ENCODE results near the gene KCNJ2. TPM values are rescaled to one million over a fixed set of nuclear protein-coding genes. Genes with fewer than 3 reads are reported as not detected.

The KCNJ2 gene
- total RNA-seq, 1 donor from 2014 or later: not detected

DNA sequence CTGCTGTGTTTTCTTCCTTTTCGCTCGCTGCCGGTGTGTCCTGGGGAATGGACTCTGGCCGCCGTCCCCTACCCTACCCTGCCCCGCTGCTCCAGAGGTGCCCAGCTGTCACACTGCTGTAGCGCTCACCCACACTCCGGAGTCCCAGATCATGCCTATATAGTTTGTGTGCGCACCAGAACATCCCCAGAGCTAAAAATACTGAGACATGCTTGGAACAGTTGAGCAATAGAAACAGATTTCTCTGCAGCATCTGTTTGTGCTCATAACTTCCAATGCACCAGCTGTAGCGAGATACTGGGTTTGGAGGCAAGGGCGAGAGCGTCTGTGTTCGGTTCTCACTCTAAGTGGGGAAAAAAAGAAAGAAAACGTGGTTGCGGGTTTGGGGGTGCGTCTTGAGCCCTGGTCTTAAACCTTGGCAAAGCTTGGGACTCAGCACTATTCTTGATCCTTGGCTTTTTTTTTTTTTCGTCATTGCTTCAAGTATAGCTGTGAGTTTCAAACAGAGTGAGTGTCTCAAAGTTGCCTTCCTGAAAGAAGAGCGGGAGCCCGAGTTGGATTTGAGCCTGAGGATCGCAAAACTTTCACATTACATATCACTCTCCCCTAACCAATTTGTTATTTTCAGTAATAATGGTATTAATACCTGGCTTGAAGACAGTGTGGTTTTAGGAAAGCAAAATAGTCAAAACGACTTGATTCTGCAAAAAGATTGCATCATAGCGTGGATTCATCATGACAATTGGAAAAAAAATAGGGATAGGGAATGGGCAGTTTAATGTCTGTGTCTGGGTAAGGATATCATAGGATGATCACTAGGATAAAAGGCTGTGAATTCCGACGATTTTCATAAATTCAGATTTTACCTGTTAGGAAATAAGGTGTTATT, 621 bp downstream of the KCNJ2 start:
- intact Hi-C loops (cut with micrococcal nuclease): loop anchor here (2.0 kb wide), 3 partner anchors 33 to 601 kb away; no protein-coding TSS in a partner anchor
- Mint-ChIP-seq H3K9me3 (no peaks in the 10 kb centered on the region), H3K4me1 (peaks cover 13% of the 10 kb centered on the region), H3K27me3 (peaks cover 61% of the 10 kb centered on the region), H3K27ac (no peak overlapping the region), H3K4me3 (peak overlapping the region; percentile 71), H3K36me3 (ENCODE audit: low read depth) (no peaks in the 10 kb centered on the region)
- DNase-seq: peak; percentile 26

DNA sequence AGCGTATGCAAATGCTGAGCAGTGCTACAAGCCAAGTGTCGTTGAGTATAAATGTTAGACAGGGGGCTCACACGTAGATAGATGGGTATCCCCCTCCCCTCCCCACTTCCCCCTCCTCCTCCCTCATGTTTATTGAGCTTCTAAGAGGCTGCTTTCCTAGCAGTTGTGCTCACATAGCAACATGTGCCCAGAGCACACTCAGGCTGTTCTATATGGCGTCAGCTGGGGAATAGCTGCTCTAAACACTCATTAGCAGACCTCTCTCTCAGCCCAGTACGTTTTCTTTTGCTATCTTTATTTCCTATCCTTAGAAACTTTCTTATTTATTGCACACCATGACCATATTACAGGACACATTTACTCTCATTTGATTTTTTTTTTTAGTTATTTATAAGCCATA, 1.8 kb downstream of the KCNJ2 start:
- Mint-ChIP-seq H3K4me3 (no peak overlapping the region), H3K27ac (no peak overlapping the region), H3K36me3 (ENCODE audit: low read depth) (no peaks in the 10 kb centered on the region), H3K27me3 (peaks cover 58% of the 10 kb centered on the region), H3K4me1 (peaks cover 13% of the 10 kb centered on the region), H3K9me3 (no peaks in the 10 kb centered on the region)
- DNase-seq: no peak
- intact Hi-C loops (cut with micrococcal nuclease): no loop called here

DNA sequence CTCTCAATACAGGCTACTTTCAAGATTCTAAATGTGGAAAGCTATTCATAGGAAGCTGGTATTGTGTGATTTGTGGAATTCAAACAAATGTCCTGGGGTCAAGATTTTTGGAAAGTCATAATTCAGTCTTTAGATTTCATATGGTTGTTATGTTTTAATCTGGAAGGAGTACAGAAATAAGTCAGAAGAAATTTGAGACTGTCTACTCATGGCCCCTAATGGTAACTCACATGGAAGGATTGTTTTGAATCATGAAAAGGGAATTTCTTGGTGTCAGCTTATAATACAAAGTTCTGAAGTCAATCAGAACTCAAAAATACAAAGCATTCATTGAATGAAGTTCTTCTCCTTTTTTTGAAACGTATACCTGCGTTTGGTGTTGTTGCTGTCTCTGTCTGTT, 3.1 kb downstream of the KCNJ2 start:
- H3K36me3 Mint-ChIP-seq (ENCODE audit: low read depth): no peaks in the 10 kb centered on the region
- intact Hi-C loops (cut with micrococcal nuclease): no loop called here
- H3K9me3 Mint-ChIP-seq: no peaks in the 10 kb centered on the region
- no peak overlapping the region for H3K4me3 Mint-ChIP-seq
- no peak overlapping the region for H3K27ac Mint-ChIP-seq
- no peak for DNase-seq
- H3K4me1 Mint-ChIP-seq: peaks cover 13% of the 10 kb centered on the region
- peaks cover 50% of the 10 kb centered on the region for H3K27me3 Mint-ChIP-seq

DNA sequence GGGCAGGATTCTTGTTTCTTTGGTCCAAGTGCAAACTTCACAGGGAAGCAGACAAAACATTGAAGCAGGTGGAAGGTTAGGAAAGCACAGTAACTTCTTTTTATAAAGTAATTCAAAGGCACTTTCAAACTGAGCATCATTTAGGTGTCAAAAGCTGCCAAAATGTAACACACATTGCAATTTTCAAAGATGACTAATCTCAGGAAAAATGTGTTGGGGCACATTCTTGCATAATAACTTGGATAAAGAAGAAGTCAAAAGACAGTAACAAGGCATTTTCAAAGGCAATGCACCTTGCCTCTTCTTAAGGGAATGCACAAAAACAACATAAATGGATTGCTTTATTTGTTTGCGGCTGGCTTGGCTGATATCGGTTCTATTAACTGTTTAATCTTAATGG, 3.6 kb downstream of the KCNJ2 start:
- no peaks in the 10 kb centered on the region for H3K9me3 Mint-ChIP-seq
- H3K4me1 Mint-ChIP-seq: peaks cover 13% of the 10 kb centered on the region

GRCh38 chr17:70173681-70174080, 4.3 kb downstream of the KCNJ2 start:
- intact Hi-C loops (cut with micrococcal nuclease): no loop called here
- H3K27ac Mint-ChIP-seq: no peak overlapping the region
- no peaks in the 10 kb centered on the region for H3K9me3 Mint-ChIP-seq
- no peak for DNase-seq
- peaks cover 7% of the 10 kb centered on the region for H3K4me1 Mint-ChIP-seq
- H3K36me3 Mint-ChIP-seq (ENCODE audit: low read depth): no peaks in the 10 kb centered on the region
- peaks cover 43% of the 10 kb centered on the region for H3K27me3 Mint-ChIP-seq
- no peak overlapping the region for H3K4me3 Mint-ChIP-seq

More for the DNA sequence above, 3.6 kb downstream of the KCNJ2 start:
- H3K4me3 Mint-ChIP-seq: no peak overlapping the region
- H3K36me3 Mint-ChIP-seq (ENCODE audit: low read depth): no peaks in the 10 kb centered on the region
- H3K27me3 Mint-ChIP-seq: peaks cover 47% of the 10 kb centered on the region
- no peak overlapping the region for H3K27ac Mint-ChIP-seq
- no peak for DNase-seq
- intact Hi-C loops (cut with micrococcal nuclease): no loop called here

DNA sequence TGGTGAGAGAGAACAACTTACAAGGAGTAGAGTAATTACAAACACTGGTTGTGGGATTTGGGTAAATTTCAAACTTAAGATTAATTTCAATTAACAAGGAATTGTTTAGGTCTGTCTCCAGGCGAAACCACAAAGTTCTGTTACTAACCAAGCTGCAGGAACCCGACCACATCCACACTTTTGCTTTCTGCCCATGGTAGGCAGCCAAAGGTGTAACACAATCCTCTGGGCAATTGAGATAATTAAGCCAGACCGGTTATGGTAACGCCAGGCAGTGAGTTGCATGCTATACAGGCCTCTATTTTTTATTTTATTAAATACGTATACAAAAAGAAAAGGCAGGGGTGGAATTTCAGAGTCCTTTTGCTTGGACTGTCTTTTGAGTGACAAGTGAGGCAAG, 12.0 kb downstream of the KCNJ2 start:
- Mint-ChIP-seq H3K27ac (no peak overlapping the region), H3K4me3 (no peak overlapping the region), H3K27me3 (peaks cover 6% of the 10 kb centered on the region), H3K4me1 (no peaks in the 10 kb centered on the region), H3K9me3 (no peaks in the 10 kb centered on the region), H3K36me3 (ENCODE audit: low read depth) (no peaks in the 10 kb centered on the region)
- DNase-seq: no peak
- intact Hi-C loops (cut with micrococcal nuclease): no loop called here

GRCh38 chr17:70181866-70182265, 12.5 kb downstream of the KCNJ2 start:
- DNase-seq: no peak
- Mint-ChIP-seq H3K36me3 (ENCODE audit: low read depth) (no peaks in the 10 kb centered on the region), H3K27me3 (peaks cover 6% of the 10 kb centered on the region), H3K27ac (no peak overlapping the region), H3K4me1 (no peaks in the 10 kb centered on the region), H3K4me3 (no peak overlapping the region), H3K9me3 (no peaks in the 10 kb centered on the region)
- intact Hi-C loops (cut with micrococcal nuclease): no loop called here

DNA sequence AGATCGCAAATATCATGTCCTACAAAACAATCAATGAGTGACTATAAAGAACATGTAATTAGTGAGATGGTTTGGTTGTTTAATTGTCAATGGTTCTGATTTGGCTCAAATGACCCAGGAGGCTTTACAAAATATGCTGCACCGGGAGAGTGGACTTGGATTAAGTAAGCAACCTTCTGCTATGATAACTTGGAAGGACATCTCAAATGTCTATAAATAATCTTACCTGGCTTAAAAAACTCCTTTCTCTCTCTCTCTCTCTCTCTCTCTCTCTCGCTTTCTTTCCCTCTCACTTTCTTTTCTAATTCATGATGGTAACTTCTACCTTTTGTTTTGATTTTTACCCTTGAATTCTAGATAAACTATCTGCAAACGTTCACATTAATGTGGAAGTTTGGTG, 14.2 kb downstream of the KCNJ2 start:
- intact Hi-C loops (cut with micrococcal nuclease): no loop called here
- H3K4me1 Mint-ChIP-seq: no peaks in the 10 kb centered on the region

DNA sequence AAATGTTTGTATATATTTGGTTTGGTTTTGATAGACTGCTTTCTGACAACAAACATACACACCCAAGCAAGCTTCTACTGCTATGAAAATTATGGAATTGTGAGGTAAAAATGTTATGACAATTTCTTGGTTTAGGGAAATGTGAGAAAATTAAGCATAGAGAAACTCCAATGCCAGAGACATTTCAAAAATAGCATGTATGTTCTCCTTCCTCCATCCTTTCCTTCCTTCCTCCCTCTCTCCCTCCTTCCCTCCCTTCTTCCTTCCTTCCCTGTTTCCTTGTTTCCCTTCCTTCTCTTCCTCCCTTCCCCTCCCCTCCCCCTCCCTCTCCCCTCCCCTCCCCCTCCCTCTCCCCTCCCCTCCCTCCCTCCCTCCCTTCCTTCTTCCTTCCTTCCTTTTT, 14.9 kb downstream of the KCNJ2 start:
- no peaks in the 10 kb centered on the region for H3K4me1 Mint-ChIP-seq
- intact Hi-C loops (cut with micrococcal nuclease): no loop called here
- H3K9me3 Mint-ChIP-seq: no peaks in the 10 kb centered on the region
- H3K36me3 Mint-ChIP-seq (ENCODE audit: low read depth): no peaks in the 10 kb centered on the region
- H3K27ac Mint-ChIP-seq: no peak overlapping the region
- H3K27me3 Mint-ChIP-seq: no peaks in the 10 kb centered on the region
- no peak for DNase-seq
- no peak overlapping the region for H3K4me3 Mint-ChIP-seq

More for the DNA sequence above, 14.2 kb downstream of the KCNJ2 start:
- H3K27ac Mint-ChIP-seq: no peak overlapping the region
- H3K27me3 Mint-ChIP-seq: no peaks in the 10 kb centered on the region
- DNase-seq: no peak
- no peak overlapping the region for H3K4me3 Mint-ChIP-seq
- H3K9me3 Mint-ChIP-seq: no peaks in the 10 kb centered on the region
- H3K36me3 Mint-ChIP-seq (ENCODE audit: low read depth): no peaks in the 10 kb centered on the region

GRCh38 chr17:70184770-70185169, 15.4 kb downstream of the KCNJ2 start:
- Mint-ChIP-seq H3K27ac (no peak overlapping the region), H3K9me3 (no peaks in the 10 kb centered on the region), H3K36me3 (ENCODE audit: low read depth) (no peaks in the 10 kb centered on the region), H3K4me1 (no peaks in the 10 kb centered on the region), H3K4me3 (no peak overlapping the region), H3K27me3 (no peaks in the 10 kb centered on the region)
- DNase-seq: no peak
- intact Hi-C loops (cut with micrococcal nuclease): no loop called here

- Mint-ChIP-seq H3K4me3 (no peak overlapping the region), H3K9me3 (no peaks in the 10 kb centered on the region), H3K27ac (no peak overlapping the region), H3K36me3 (ENCODE audit: low read depth) (no peaks in the 10 kb centered on the region), H3K27me3 (no peaks in the 10 kb centered on the region), H3K4me1 (no peaks in the 10 kb centered on the region)
- intact Hi-C loops (cut with micrococcal nuclease): no loop called here
- DNase-seq: no peak
These were observed 16.0 kb downstream of the KCNJ2 start for GRCh38 chr17:70185285-70185684.

DNA sequence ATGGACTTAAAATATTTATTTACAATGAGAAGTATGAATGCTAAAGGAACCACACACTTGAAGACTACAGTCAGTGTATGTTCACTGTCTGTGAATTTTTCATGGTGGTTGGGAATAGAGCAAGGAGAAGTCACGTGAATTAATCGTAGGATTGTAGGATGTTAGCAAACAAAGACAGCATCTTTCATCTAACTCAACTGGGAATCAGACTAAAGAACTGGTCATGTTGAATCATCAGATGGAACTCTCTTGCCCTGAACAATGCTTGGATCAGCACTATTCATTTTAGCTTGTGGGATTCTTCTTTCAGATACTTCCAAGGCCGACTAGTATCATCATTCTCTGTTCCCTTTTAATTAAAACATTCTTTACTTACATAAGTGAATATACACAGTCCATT, 18.1 kb downstream of the KCNJ2 start:
- intact Hi-C loops (cut with micrococcal nuclease): no loop called here
- H3K4me1 Mint-ChIP-seq: no peaks in the 10 kb centered on the region
- H3K36me3 Mint-ChIP-seq (ENCODE audit: low read depth): no peaks in the 10 kb centered on the region
- H3K9me3 Mint-ChIP-seq: no peaks in the 10 kb centered on the region
- no peak for DNase-seq
- H3K27me3 Mint-ChIP-seq: no peaks in the 10 kb centered on the region
- no peak overlapping the region for H3K27ac Mint-ChIP-seq
- no peak overlapping the region for H3K4me3 Mint-ChIP-seq

GRCh38 chr17:70190959-70191805, 21.9 kb downstream of the KCNJ2 start:
- intact Hi-C loops (cut with micrococcal nuclease): no loop called here
- no peaks in the 10 kb centered on the region for H3K9me3 Mint-ChIP-seq
- H3K36me3 Mint-ChIP-seq (ENCODE audit: low read depth): no peaks in the 10 kb centered on the region
- no peaks in the 10 kb centered on the region for H3K27me3 Mint-ChIP-seq
- no peak for DNase-seq
- no peaks in the 10 kb centered on the region for H3K4me1 Mint-ChIP-seq
- H3K4me3 Mint-ChIP-seq: no peak overlapping the region
- H3K27ac Mint-ChIP-seq: no peak overlapping the region

DNA sequence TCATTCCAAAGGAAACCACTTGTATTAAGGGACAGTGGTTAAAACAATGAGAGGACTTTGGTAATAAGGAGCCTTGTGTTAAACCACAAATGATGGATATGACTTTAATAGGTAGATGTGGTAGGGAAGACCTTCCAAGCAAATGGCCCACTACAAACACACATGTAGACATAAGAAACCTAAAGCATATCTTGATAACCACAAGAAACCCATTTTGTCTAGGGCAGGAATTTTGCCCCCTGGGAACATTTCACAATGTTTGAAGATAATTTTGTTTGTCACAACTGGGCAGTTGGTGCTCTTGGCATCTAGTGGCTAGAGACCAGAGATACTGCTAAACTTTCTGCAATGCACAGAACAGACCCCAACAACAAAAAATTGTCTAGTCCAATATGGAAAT, 25.8 kb downstream of the KCNJ2 start:
- no peaks in the 10 kb centered on the region for H3K9me3 Mint-ChIP-seq

More for the DNA sequence above, 25.8 kb downstream of the KCNJ2 start:
- Mint-ChIP-seq H3K27ac (no peak overlapping the region), H3K4me3 (no peak overlapping the region), H3K36me3 (ENCODE audit: low read depth) (no peaks in the 10 kb centered on the region), H3K27me3 (no peaks in the 10 kb centered on the region), H3K4me1 (no peaks in the 10 kb centered on the region)
- DNase-seq: no peak
- intact Hi-C loops (cut with micrococcal nuclease): no loop called here
